GM19438 (cell line): Measurements from ENCODE around the gene RADIL.
A peak's percentile ranks its signal among the peaks of the same experiment; 100 is the strongest.
"Not testable (repeated sequence)": the region's sequence is repeated elsewhere in the genome, so short reads cannot be mapped to it uniquely, and the experiment has no call there.

Experiments
- ATAC-seq: cut with Tn5 transposase; IDR thresholded peaks from one replicate; pipeline ENCODE4 v1.9.1; 2021; ENCODE audit warnings: low read depth; ENCODE audit not compliant: unreplicated experiment

The RADIL gene, protein sequence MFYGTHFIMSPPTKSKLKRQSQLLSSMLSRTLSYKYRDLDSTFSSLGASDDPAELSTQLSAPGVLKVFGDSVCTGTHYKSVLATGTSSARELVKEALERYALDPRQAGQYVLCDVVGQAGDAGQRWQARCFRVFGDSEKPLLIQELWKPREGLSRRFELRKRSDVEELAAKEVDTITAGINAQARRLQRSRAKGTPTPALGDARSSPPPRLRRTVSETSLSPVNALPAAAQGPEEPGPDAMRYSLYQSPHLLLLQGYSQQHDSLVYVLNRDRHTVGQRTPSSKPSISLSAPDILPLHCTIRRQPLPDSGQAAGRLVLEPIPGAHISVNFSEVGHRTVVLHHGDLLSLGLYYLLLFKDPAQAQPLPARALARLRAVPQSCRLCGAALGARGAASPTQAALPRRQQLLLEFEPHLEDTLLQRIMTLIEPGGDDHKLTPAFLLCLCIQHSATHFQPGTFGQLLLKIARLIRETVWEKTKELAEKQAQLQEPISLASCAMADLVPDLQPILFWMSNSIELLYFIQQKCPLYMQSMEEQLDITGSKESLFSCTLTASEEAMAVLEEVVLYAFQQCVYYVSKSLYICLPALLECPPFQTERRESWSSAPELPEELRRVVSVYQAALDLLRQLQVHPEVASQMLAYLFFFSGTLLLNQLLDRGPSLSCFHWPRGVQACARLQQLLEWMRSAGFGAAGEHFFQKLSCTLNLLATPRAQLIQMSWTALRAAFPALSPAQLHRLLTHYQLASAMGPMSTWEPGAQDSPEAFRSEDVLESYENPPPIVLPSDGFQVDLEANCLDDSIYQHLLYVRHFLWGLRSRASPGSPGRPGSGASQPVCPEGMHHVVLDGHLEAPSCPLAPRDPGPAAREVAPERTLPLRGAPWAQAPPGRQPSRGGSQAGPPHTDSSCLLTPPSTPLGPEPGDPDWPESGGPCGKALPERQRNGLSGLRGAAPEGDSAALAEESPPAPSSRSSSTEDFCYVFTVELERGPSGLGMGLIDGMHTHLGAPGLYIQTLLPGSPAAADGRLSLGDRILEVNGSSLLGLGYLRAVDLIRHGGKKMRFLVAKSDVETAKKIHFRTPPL

DNA sequence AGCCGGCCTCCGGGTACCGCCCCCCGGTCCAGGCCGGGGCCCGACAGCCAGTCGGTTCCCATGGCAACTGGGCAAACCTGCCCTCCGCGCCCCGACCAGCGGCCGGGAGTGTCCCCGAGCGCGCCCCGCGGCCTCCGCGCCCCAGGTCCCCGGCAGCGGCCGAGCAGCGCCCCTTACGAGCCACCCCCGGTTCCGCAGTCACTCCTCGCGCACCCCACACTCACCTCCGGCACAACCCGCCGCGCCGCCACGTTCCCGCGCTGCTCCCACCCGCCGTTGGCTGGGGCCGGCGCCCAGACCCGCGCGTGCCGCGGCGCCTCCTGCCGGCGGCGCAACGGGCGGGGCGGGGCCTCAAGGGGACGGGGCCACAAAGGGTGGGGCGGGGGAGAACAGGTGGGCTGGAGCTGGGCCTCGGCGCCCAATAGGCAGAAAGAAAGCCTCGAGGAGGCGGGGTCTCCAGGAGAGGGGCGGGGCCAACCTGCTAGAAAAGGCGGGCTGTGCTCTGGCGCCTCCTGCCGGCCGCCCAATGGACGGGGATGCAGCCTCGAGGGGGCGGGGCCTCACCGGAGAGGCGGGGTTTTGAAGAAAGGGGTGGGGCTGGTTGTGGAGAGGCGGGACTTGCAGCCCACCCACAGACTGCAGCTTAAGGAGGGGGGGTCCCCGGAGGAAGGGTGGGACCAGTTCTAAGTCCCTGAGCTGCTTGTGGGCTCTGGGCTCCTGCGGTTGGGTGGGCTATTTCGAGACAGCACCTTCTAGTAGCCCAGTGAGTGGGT lies at the start of gene RADIL:
Gene RADIL, minus strand, starts transcription at position 345 of the 773 bp plus-strand sequence. CDS start 5,577 bp downstream, outside the sequence.
- peak; percentile 72 for ATAC-seq

DNA sequence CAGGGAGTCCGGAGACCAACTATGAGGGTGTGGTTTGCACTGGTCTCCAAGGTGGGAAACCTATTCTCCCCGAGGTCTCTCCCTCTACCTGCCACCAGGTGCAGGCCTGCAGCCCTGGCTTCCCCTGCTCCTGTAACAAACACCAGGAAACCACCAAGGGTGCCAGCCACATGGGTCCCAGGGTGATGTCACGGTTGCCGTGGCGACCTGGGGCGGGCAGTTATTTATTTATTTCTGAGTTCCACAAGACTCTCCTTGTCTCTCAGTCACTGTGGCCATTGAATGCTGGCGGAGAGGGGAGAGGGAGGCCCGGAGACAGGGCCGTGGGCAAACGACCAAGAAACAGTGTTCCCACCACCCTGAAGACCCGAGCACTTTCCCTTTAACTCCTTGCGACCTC lies 48.4 kb upstream of the RADIL start:
- no peak for ATAC-seq

DNA sequence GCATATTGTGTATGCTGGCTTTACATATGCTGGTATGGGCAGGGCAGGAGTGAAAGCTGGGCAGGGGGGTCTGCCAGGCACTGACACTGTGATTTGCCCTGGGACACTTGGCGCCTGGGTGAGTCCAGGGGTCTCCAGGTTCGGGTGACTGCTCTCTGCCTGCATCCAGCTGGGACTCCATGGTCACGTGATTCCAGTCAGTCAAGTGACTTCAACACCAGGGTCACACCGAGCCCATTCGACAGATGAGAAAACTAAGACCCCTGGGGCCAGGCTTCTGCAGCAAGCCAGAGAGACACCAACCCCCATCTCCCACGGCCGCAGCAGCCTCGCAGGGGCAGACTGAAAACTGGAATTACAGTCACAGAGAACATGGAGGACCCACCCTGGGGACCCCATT lies 45.5 kb upstream of the RADIL start:
- ATAC-seq, result no peak

DNA sequence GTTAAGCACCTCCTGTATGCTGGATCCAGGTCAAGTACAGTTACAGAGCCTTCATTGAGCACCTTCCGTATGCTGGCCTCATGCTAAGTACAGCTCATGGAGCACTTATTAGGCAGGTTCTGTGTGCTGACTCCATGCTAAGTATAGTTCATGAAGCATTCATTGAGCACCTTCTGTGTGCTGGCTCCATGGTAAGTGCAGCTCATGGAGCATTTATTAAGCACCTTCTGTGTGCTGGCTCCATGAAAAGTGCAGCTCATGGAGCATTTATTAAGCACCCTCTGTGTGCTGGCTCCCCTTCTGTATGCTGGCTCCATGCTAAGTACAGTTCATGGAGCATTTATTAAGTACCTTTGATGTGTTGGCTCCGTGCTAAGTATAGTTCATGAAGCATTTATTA lies 44.9 kb upstream of the RADIL start:
- ATAC-seq, result no peak

DNA sequence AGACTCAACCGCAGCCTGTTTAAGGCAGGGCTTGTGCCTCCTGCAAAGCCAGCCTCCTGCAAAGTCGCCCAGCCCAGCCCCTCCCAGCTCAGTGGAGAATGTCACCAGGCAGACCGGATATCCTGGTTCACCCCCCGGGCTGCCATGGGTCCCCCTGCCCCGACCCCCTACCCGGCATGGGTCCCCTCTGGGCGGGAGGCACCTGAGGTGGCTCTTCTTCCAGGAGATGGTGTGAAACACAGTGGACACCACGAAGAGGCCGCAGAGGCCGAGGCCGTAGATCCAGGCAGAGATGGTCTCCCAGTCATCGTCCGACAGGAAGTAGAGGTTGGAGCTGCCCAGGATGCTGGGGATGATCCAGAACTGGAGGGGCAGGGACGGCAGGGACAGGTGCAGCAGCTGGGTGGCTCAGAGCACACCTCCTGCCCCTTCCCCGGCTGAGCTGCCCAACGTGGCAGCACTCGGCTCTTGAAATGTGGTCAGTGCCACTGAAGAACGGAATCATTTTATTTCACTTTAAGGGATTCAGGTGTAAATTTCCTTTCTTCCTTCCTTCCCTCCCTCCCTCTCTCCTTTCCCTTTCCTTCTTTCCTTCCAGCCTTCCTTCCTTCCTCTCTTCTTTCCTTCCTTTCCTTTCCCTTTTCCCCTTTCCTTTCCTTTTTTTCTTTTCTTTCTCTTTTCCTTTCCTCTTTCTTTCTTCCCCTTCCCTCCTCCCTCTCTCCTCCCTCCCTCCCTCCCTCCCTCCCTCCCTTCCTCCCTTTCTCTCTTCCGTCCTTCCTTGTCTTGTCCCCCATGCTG lies 36.7 kb upstream of the RADIL start:
- ATAC-seq, result no peak

DNA sequence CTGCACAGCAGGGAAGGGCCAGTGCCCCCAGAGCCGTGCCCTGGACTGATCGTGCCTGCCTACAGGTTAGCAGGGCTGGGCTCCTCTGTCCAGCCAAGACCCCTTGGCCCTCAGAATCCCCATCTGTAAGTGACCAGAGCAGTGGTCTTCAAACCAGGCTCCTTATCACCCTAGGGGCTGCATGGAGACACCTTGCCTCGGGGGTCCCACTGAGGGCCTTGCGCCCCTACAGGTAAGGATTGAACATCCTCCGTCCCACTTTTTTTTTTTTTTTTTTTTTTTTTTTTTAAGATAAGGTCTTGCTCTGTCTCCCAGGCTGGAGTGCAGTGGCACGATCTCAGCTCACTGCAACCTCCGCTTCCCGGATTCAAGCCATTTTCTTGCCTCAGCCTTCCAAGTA lies 32.6 kb upstream of the RADIL start:
- no peak for ATAC-seq

DNA sequence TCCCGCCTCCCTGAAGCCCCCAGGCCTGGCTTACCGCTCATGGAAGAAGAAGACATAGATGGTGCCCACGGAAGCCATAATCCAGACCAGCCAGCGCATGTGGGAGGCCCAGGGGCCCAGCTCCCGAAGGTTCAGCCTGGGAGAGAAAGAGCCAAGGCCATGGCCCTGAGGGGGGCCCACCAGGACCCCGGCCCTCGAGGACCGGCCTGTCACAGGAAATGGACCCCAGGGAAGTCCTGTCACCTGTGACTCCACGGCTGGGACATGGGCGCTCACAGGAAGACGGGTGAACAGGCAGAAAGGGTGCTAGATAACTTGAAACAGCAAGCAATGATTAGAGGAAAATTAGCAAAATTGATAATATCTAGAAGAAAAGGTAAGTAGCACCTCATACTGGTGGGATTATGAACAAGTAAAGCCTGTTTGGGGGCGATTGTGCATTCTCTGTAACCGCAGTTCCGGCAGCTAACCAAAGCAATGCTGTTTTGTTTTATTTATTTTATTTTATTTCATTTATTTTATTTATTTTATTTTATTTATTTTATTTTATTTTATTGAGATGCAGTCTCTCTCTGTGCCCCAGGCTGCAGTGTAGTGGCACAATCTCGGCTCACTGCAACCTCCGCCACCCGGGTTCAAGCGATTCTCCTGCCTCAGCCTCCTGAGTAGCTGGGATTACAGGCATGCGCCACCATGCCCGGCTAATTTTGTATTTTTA lies 27.8 kb upstream of the RADIL start:
- no peak for ATAC-seq

DNA sequence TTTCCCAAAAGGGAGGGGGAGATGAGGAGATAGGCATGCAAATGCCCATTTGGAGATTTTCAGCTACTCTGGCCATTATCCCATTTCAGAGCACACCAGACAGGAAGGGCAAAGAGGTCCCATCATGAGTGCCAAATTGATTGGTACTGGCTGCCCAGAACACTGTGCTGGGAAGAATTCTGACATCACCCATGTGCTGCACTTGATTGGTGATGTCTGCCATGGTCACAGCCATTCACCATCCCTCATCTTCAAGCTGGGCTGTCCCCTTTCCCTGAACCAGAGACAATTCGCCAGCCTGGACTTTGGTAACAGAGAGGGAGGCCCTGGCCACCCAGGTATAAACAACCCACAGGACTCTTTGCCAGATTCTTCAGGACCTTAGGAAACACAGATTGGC lies 23.2 kb upstream of the RADIL start:
- ATAC-seq, result no peak

DNA sequence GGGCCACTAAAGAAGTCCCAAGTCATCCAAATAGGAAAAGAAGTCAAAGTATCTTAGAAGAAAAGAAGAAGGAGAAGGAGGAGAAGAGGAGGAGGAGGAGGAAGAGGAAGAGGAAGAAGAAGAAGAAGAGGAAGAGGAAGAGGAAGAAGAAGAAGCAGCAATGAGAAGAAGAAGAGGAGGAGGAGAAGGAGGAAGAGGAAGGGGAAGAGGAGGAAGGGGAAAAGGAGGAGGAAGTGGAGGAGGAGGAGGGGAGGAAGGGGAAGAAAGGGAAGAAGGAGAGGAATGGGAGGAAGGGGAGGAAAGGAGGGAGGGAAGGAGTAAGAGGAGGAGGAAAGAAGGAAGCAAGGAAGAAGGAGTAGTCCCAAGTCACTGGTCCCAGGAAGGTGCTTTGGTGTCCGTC lies 21.7 kb upstream of the RADIL start:
- no peak for ATAC-seq

DNA sequence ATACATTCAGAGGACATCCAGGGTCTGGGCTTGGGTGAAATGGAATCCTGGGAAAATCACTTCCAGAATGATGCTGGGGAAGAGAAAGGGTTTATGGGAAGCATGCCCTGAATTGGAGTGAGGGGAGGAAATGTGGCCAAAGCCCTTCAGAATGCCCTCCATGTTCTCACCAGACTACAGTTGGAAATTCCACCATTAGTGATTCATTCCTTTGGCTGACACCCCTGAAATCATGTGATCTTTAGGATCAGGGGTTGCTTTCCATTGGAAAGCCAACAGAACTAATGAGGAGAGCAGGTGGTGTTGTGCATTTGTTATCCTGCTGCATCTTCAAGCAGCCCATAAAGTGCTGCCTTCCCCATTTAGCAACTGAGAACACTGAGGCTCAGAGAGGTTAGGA lies 20.8 kb upstream of the RADIL start:
- no peak for ATAC-seq

DNA sequence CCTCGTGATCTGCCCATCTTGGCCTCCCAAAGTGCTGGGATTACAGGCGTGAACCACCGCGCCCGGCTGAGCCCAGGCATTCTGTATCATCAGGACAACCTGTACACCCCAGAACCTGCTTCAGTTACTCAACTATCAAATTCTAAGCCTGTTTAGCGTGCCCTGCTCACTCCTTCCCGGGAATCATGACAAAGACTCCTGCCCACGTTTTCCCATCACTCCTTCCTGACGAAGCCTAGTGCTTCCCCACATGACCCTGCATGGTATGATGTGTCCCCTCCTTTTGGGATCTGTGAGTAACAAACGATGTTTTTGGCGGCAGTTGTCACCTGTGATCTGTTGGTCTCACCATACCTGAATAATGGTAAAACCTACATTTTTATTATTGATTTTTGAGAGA lies 12.2 kb upstream of the RADIL start:
- no peak for ATAC-seq

DNA sequence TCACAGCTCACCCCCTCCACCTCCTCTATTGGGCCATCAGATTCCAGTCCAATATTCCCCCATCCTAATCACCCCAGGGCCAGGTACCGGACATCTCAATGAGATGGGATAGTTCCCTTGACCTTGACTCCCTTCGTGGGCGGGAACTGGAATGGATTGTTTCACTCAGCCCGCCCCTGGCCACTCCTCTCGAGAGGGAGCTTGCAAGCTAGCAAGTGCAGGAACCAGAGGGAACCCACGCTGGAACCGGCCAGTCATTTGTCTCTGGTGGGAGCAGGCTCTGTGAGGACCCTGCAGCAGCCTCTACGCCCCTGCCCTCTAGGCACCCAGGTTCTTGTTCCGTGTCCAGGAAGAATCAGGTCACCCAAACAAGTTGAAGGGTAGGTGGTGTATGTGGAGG lies 11.0 kb upstream of the RADIL start:
- ATAC-seq, result no peak

DNA sequence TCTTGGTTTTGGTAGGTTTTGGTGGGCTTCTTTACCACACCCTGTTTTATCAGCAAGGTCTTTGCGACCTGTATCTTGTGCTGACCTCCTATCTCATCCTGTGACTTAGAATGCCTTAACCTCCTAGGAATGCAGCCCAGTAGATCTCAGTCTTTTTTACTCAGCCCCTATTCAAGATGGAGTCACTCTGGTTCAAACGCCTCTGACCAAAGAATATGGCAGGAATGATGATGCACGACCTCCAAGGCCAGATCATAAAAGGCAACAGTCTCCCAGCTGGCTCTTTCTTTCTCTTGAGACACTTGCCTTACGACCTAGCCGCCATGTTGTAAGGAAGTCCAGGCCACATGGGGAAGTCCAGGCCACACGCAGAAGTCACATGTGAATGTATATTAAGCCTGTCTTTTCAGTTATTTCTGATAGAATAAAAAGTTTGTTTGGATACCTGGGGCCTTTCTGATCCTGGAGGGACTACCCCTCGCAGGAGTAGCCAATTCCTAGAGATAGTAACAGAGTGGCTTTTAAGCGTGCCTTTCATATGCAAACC lies 10.5 kb upstream of the RADIL start:
- no peak for ATAC-seq

DNA sequence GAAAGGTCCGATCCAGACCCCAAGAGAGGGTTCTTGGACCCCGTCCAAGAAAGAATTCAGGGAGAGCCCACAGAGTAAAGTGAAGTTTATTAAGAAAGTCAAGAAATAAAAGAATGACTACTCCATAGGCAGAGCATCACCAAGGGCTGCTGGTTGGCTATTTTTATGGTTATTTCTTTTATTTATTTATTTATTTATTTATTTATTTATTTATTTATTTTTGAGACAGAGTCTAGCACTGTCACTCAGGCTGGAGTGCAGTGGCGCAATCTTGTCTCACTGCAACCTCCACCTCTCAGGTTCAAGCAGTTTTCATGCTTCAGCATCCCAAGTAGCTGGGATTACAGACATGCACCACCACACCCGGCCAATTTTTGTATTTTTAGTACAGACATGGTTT lies 9.7 kb upstream of the RADIL start:
- ATAC-seq, result not testable (repeated sequence)

DNA sequence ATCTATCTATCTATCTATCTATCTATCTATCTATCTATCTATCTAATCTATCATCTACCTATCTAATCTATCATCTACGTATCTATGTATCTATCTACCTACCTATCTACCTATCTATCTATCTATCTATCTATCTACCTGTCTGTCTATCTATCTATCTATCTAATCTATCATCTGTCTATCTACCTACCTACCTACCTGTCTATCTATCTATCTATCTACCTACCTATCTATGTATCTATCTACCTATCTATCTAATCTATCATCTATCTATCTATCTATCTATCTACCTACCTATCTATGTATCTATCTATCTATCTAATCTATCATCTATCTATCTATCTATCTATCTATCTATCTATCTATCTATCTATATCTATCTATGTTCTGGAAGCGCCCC lies 8.0 kb upstream of the RADIL start:
- not testable (repeated sequence) for ATAC-seq

DNA sequence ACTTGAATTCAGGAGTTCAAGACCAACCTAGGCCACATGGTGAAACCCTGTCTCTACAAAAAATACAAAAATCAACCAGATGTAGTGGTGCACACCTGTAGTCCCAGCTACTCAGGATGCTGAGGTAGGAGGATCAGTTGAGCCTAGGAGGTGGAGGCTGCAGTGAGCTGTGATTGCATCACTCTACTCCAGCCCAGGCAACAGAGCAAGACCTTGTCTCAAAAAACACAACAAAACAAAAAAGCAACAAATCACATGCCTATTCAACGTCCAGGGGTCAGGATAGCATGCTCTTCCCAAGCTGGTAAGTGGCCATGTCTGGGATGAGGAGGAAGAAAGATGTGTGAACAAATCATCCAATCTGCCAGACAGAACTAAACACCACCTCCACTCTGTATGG lies 6.2 kb upstream of the RADIL start:
- ATAC-seq, result no peak

DNA sequence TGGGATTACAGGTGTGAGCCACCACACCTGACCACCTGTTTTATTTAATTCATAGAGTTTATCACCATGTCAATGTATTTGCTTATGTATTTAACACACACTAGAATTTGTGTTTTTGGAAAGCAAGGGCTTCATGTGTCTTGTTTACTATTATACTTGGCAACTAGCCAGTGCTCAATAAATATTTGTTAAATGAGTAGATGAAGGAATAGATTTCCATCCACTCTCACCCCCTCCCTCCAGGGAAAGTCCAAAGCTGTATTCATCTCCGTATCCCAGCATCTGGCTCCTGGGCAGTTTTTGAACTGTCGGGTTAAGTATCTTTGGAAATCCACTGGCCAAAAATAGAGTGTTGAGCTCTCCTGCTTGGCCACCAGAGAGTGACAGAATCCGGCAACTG lies 4.6 kb upstream of the RADIL start:
- ATAC-seq, result no peak

DNA sequence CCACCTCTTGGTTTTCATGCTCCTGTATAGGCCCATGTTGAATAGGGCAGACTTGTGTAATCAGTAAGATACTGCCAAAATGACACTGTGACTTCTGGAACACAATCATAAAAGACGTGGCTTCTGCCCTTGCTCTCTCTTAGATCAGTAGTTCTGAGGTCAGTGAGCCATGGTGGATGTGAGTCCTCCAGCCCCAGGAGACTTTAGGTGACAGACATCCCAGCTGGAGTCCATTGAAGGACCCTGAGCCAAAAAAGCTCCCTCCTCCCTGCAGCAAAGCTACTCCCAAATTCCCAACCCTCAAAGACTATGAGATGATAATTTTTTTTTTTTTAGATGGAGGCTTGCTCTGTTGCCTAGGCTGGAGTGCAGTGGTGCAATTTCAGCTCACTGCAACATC lies 3.2 kb upstream of the RADIL start:
- no peak for ATAC-seq

DNA sequence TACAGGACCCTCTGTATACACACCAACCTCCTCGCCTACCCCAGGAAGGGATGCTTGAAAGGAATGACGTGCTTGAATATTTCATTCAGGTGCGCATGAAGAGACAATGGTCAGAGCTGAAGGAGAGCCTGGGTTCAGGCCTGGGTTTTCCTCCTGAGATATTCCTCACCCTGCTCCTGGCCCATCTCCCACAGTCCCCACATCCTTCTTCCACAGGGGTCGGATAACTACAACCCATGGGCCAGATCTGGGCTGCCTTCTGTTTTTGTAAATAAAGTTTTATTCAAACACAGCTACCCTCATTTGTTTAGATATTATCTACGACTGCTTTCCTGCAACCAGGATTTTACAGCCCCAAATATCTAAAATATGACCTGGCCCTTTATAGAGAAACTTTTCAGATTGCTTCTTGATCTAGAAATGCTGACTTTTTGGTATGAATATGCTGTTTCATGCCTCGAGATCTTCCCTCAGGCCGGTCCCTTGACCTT lies 1.8 kb upstream of the RADIL start:
- ATAC-seq, result no peak
